DND-41 (cell line): ENCODE results near the gene TOMM7.

Experiments
- CTCF ChIP-seq: IDR thresholded peaks from 2 replicates; pipeline ENCODE4 v1.5.1; 2012; ENCODE audit warnings: borderline replicate concordance, low read length, moderate library complexity, mild to moderate bottlenecking; ENCODE audit not compliant: poor library complexity, severe bottlenecking; ENCODE audit errors: extremely low read depth
- EZH2 ChIP-seq: IDR thresholded peaks from 3 replicates; pipeline ENCODE4 v1.6.1; 2012; ENCODE audit warnings: borderline replicate concordance, low read depth, mild to moderate bottlenecking, moderate library complexity, low read length, inconsistent platforms; ENCODE audit not compliant: severe bottlenecking

- TF ChIP-seq CTCF (no peak), EZH2 (no peak)
Observed at GRCh38 chr7:22831602-22832305, 9.1 kb upstream of the TOMM7 start.
